Keratinocyte (primary cell): ENCODE measurements around the gene NAA25.

ENCODE experiments used
- CTCF ChIP-seq, 3 experiments: IDR thresholded peaks in 1 of 3; conservative IDR thresholded peaks in 1 of 3; optimal IDR thresholded peaks in 1 of 3; 2 replicates in 2 of 3; 3 replicates in 1 of 3; pipeline versions ENCODE3 to v1.5.1; 2011; ENCODE audit warnings: low read length in 3 of 3, mild to moderate bottlenecking in 3 of 3, moderate library complexity in 2 of 3, control low read depth in 1 of 3, inconsistent platforms in 1 of 3; ENCODE audit not compliant: insufficient read depth in 2 of 3; ENCODE audit errors: extremely low read depth in 1 of 3
- EZH2 ChIP-seq: IDR thresholded peaks from one replicate; pipeline ENCODE4 v1.6.1; 2012; ENCODE audit warnings: inconsistent platforms, mild to moderate bottlenecking, low read length, moderate library complexity

GRCh38 chr12:112115259-112116045, 6.9 kb upstream of the NAA25 start:
- TF ChIP-seq CTCF (optimal IDR thresholded peaks at IDR 0.05 in 1 of 3, IDR thresholded peaks at IDR 0.05 in 1 of 3, conservative IDR thresholded peaks at IDR 0.05 in 1 of 3; ENCODE audit: extremely low read depth in 1 of 3, insufficient read depth in 2 of 3, low read length in 3 of 3) (no peak), EZH2 (no peak)
